DMS 273 (cell line): ENCODE data around the gene LTBP4.
A peak's percentile ranks its signal among the peaks of the same experiment; 100 is the strongest.
"Not testable (repeated sequence)": the region's sequence is repeated elsewhere in the genome, so short reads cannot be mapped to it uniquely, and the experiment has no call there.

ENCODE experiments used
- DNase-seq: peaks from one replicate; lab custom pipeline; 2025; ENCODE audit not compliant: unreplicated experiment; lab: John Stamatoyannopoulos, UW

The LTBP4 gene

DNA sequence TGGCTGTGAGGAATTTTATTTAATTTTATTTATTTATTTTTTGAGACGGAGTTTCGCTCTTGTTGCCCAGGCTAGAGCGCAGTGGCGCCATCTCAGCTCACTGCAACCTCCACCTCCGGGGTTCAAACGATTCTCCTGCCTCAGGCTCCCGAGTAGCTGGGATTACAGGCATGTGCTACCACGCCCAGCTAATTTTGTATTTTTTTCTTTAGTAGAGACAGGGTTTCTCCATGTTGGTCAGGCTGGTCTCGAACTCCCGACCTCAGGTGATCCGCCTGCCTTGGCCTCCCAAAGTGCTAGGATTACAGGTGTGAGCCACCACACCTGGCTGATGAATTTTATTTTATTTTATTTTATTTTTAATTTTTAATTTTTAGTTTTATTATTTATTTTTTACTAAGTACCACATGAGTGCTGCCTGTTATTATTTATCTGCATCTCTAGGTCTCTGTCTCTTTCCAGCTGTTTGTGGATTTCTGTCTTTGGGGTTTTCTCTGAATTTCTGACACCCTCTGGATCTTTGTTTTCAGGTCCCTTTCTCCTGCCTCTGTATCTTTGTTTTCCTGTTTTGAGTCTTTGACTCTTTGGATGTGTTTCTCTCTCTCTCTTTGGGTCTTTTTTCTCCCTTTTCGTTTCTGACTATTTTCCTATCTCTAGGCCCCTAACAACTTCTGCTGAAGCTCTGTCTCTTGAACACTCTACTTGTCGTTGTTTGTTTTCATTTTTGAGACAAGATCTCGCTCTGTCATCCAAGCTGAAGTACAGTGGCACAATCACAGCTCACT lies 23.4 kb downstream of the LTBP4 start:
- DNase-seq: not testable (repeated sequence)

DNA sequence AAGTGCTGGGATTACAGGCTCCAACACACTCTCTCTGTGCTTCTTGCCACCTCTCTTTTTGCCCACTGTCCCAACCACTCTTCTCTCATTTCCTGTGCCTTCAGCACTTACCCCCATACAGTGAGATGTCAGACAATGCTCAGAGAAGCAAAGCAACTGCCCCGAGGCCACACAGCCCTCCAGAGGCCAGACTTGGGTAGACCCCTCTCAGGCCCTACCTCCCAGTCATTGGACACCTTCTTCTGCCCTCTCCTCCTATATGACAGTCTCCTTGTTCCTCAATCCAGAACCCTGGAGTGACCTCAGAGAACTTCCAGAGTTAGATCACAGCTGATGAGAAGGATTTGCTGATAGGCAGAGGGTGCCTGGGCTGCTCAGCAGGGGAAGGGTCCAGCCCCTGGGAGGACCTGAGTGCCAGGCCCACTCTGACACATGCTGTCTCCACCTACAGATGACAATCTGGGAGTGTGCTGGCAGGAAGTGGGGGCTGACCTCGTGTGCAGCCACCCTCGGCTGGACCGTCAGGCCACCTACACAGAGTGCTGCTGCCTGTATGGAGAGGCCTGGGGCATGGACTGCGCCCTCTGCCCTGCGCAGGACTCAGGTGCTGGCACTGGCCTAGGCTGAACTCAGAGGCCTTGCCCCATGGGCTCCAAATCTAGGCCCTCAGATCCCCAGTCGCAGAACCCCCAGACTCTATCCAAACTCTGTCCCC lies 24.4 kb downstream of the LTBP4 start:
- DNase-seq: no peak

GRCh38 chr19:40626918-40627317 lies 25.7 kb downstream of the LTBP4 start:
- DNase-seq: no peak

- DNase-seq: no peak
Measured at GRCh38 chr19:40627486-40628279, 26.5 kb downstream of the LTBP4 start.

DNA sequence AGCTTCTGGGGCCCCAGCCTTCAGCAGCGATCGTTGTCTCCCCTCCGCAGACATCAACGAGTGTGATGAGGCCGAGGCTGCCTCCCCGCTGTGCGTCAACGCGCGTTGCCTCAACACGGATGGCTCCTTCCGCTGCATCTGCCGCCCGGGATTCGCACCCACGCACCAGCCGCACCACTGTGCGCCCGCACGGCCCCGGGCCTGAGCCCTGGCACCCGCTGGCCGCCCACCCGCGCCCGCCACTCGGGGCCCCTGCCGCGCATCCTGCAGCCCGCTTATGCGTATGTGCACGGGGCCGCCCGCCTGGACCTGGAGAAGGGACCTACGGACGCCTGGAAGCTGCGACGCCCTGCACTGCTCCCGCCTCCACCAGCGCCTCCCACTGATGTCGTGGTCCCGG lies 28.2 kb downstream of the LTBP4 start:
- DNase-seq: no peak

- no peak for DNase-seq
Measured at GRCh38 chr19:40630571-40631160, 29.5 kb downstream of the LTBP4 start.

- DNase-seq: no peak
Measured at GRCh38 chr19:40632311-40633036, 31.3 kb downstream of the LTBP4 start.

- no peak for DNase-seq
Measured at GRCh38 chr19:40633207-40633606, 32.0 kb downstream of the LTBP4 start.

DNA sequence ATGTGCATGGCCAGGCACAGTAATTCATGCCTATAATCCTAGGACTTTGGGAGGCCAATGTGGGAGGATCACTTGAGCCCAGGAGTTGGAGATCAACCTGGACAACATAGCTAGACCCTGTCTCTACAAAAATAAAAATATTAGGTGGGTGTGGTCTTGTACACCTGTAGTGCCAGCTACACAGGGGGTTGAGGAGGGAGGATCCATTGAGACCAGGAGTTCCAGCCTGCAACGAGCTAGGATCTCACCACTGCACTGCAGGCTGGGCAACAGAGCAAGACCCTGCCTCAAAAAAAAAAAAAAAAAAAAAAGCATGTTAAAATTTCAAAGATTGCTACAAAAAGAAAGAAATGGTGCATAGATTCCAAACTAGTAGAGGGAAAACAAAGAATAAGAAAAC lies 37.2 kb downstream of the LTBP4 start:
- no peak for DNase-seq

- DNase-seq: no peak
Measured at GRCh38 chr19:40639638-40639982, 38.4 kb downstream of the LTBP4 start.

DNA sequence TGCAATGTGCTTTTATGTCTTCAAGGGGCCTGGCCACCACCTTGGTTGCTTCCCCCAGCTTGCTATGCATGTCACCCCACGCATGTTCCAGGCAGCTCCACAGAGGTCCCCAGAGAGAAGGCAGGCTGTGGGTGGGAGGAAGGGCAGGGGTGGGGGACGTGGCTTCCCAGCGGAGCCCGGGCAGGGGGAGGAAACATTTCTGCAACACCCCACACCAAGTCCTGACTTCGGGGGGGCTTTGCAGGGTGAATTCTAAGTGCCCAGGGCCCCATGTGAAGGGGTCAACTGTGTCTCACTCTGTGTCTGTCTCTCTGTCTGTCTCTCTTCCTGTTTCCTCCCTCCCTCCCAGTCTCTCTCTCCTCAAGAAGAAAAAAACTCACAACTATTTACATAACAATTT lies 39.6 kb downstream of the LTBP4 start:
- no peak for DNase-seq

- DNase-seq: no peak
Measured at GRCh38 chr19:40641281-40641680, 40.1 kb downstream of the LTBP4 start.

GRCh38 chr19:40642051-40642706 lies 41.0 kb downstream of the LTBP4 start:
- no peak for DNase-seq

DNA sequence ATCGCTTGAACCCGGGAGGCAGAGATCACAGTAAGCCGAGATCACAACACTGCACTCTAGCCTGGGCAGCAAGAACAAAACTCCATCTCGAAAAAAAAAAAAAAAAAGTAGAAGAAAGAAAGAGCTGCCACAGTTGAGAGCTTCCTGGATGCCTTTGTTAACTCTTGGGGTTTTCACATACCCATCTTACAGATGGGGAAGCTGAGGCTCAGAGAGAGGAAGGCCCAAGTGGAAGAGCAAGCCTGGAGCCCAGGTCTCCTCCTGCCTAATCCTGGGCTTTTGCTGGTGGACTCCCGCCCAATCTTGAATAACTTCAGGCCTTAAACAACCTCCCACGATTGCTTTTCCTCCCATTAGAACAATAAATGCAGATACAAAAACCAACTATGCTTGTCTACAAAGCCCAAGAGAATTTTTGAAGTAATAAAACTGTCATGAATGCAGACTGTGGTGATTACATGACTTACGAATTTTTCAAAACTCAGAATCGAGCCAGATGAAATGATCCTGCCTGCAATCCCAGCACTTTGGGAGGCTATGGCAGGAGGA lies 41.7 kb downstream of the LTBP4 start:
- DNase-seq: no peak

- DNase-seq: no peak
Measured at GRCh38 chr19:40646743-40647254, 45.6 kb downstream of the LTBP4 start.

GRCh38 chr19:40649903-40650675 lies 48.9 kb downstream of the LTBP4 start:
- peak; percentile 38 for DNase-seq

DNA sequence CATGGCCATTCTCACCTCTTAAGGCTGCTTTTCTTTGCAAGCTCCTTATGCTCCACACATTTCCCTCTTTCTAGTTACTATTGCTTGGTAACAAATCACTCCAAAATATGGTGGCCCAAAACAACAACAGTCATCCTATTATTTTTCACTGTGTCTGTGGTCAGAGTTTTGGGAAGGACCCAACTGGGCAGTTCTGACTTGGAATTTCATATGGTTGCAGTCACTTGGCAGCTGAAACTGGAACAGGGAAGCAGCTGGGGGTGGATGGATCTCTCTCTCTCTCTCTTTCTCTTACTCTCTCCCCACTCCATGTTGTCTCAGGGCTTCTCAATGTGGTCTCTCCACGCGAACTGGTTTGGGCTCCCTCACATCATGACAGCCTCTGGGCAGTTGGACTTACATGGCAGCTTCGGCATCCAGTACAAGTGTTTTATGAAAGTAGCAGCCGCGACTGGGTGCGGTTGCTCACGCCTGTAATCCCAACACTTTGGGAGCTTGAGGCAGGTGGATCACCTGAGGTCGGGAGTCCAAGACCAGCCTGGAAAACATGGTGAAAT lies 49.7 kb downstream of the LTBP4 start:
- no peak for DNase-seq

- DNase-seq: not testable (repeated sequence)
Measured at GRCh38 chr19:40652303-40652702, 51.1 kb downstream of the LTBP4 start.

GRCh38 chr19:40655684-40656083 lies 54.5 kb downstream of the LTBP4 start:
- DNase-seq: not testable (repeated sequence)
